Stimulated activated CD4-positive, alpha-beta T cell treated with anti-CD3 and anti-CD28 coated beads, Interleukin-4, amount 100 ng/mL, for 48 hours (primary cell): Measurements from ENCODE around the gene SP140.
"Not testable (repeated sequence)": the region's sequence is repeated elsewhere in the genome, so short reads cannot be mapped to it uniquely, and the experiment has no call there.

Experiments used
- DNase-seq, 2 donors: peaks; one replicate each; pipeline ENCODE4 v3.0.0-alpha.2; 2020; ENCODE audit warnings: low read depth in 2 of 2

Gene SP140

GRCh38 chr2:230225486-230225885 is at the start of gene SP140:
TSS of gene SP140 (plus strand) at chr2:230225736. CDS start at chr2:230225845, 109 bp downstream.
- DNase-seq = peak; percentile 67 to 78

GRCh38 chr2:230176996-230177395 is 48.5 kb upstream of the SP140 start:
- no peak for DNase-seq

DNA sequence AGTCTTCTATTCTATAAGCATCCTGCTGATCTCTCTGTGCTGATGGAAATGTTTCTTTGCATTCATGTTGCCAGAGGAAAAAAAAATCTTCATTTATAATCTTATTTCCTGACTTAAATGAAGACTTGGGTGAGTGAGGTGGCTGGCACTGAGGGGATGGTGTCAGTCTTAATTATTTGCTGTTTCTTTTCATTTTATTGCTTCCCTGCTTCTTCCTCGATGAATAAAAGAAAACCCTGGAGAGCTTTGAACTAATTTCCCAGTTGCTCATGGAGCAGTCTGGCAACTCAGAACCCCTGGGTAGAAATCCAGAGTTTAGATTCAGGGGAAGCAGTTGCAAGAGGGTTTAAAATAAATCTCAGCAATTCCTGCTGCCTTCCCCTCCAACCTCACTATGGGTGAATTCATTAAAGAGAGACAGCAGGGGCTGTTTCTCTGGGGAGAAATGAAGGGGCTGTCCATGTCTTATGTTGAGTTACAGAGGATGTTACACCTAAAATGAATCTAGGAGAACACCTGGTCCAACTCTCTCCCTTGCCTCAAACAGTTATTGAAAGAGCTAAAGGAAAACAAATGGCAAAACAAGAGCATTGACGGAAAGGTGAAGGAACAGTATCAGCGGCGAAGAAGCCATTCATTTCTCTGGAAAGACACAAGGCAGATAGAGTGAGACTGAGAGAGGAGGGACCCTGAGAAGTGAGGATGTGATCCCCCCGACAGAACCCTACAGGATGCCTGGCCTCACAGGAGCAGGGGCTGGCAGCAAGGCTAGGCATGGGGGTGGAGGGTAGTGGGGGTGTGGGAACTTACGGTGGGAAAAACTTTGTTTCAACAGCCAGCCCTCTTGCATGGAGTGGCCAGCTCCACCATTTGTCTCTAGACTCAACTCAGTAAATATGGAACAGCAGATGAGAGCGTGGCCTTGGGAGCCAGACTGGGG is 46.7 kb upstream of the SP140 start:
- DNase-seq = no peak

DNA sequence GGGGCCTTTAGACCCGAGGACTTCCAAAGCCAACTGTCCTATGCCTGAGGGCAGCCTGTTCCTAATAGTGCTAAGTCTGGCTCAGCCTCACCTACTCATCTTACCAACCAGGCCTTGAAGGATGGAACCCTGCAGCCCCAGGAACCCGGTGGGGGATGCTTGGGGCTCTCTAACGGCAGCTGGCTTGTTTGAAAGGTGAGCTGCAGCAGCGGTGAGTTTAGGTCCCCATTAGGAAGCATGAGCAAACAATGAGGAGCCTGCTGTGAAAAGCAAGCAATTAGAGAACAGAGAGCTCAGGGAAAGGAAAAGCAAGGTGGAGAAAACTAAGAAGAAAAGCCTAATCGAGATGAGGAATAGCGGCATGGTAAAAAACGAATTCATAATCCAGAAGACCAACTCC is 45.6 kb upstream of the SP140 start:
- DNase-seq = no peak

- no peak for DNase-seq
These were observed 44.3 kb upstream of the SP140 start for GRCh38 chr2:230181195-230181594.

GRCh38 chr2:230184727-230185578 is 40.6 kb upstream of the SP140 start:
- no peak for DNase-seq

- DNase-seq = peak in 1 of 2 donors; percentile 32
These were observed 23.0 kb upstream of the SP140 start for GRCh38 chr2:230202430-230203109.

DNA sequence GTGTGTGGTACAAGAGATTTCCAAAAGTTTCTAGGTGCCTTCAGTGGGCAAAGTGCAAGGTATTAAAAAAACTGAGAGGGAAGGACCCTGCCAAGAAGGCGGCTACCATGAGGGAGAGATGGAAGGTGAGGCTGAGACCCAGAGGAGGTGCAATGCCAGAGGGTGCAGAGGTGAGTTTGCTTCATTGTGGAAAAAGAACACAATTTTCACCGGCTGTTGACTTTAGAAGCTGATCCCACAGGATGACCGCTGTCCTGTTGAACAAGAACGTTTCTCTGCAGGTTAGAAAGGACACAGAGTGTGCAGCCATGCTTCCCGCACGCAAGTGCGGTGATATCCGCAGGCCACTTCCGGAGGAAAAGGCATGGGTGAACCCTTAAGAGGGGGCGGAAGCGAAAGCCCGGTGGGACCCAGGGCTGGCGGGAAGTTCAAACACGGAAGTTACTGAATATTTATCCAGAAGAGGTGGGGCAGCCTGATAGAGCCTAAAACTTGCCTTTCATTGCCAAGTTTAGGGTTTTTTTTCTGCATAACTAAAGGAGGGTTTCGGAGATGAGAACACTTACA is 22.3 kb upstream of the SP140 start:
- no peak for DNase-seq

GRCh38 chr2:230205034-230205433 is 20.5 kb upstream of the SP140 start:
- DNase-seq = no peak

- DNase-seq = no peak
These were observed 19.8 kb upstream of the SP140 start for GRCh38 chr2:230205721-230206120.

GRCh38 chr2:230208576-230208975 is 17.0 kb upstream of the SP140 start:
- DNase-seq = no peak

GRCh38 chr2:230209422-230210051 is 16.0 kb upstream of the SP140 start:
- DNase-seq = no peak

- no peak for DNase-seq
These were observed 9.0 kb upstream of the SP140 start for GRCh38 chr2:230216489-230216888.

DNA sequence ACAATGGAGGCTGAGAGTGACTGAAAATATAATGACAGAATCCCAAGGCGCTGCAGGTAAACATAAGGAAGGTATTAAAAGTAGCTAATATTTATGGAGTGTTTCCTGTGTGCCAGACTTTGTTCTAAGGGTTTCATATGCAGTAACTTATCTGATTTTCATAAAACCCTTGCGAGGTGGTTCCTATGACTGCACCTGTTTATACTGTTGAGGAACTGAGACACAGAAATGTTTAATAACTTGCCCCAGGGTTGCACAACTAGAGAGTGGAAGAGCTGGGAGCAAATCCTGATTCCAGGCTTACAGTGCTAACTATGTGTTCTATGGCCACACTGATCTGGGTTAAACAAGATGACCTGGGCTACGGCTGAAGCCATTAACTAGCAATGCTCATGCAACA is 8.1 kb upstream of the SP140 start:
- DNase-seq = no peak

- no peak for DNase-seq
These were observed 7.1 kb upstream of the SP140 start for GRCh38 chr2:230218421-230218820.

DNA sequence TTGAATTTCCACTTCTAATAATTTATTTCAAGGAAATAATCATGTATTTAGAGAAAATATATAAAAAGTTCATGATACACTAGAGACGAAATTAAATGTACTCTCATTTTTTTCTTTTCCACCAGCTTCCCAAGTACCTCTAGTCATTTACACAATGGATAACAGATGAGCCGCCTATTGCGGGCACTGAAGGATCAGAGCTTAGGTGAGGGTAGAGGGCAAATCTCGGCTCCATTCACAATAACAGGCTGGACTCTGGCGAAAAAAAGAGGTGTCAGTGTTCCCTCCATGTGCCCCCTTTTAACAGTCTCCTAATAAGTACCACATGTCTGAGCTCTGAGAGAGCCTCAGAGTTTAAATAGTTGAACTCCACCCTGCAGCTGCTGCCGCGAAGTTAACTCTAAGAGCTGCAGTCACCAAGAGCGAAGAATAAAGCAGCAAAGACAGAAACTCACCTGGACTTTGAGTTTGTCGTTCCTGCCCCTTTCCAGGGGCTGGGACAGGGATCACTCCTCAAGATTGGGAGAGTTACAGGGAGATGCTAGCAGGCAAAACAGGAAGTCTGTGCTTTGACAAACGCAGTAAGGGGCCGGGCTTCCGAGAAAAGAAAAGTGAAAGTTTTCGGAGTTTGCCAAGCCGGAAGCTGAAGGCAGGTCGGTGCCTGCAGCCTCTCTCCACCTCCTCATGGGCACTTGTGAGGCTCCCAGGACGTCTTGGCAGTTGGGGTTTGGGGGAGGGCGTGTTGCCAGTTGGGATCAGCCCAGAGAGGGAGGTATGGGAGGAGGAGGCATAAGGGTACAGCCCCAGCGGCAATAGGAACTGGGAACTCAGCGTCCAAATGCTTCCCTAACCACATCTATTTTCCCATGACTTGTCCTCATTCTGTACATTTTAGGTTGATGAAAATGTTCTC is 5.9 kb upstream of the SP140 start, which contains the start of gene SP110:
SP110 (minus strand) TSS at position 566 of the 913 bp plus-strand sequence. CDS start 3,057 bp downstream, outside the sequence.
- DNase-seq = peak; percentile 59 to 67

- DNase-seq = no peak
These were observed 5.1 kb upstream of the SP140 start for GRCh38 chr2:230220347-230220969.

- no peak for DNase-seq
These were observed 4.0 kb upstream of the SP140 start for GRCh38 chr2:230221493-230221892.

DNA sequence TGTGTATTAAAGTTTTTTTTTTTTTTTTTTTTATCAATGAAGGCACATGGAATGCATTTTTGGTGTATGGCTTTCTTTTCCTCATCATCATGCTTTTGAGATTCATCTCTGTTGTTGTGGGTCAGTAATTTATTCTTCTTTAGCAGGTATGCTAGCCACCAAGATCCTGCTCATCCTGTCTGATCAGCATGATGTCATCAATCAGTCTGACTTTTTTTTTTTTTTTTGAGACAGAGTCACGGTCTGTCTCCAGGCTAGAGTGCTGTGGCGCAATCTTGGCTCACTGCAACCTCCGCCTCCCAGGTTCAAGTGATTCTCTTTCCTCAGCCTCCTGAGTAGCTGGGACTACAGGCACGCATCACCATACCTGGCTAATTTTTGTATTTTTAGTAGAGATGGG is 2.7 kb upstream of the SP140 start:
- DNase-seq = not testable (repeated sequence)
